Prostate gland (tissue), 2 donors: ENCODE results near the gene EXOC6. TPM values are rescaled to one million over a fixed set of nuclear protein-coding genes. Genes with fewer than 3 reads are reported as not detected.

Experiments used
- DNase-seq: peaks from one replicate; pipeline ENCODE4 v3.0.0-alpha.2; 2019; ENCODE audit warnings: low spot score
- H3K27ac ChIP-seq, 2 donors: fragments of 200-600 bp; sonication (generic); 2 replicates each; pipeline ENCODE4 v1.5.1; 2017 to 2019
- H3K27me3 ChIP-seq: fragments of 200-600 bp; sonication (generic); replicated peaks from 2 replicates; pipeline ENCODE4 v1.5.1; 2019; ENCODE audit not compliant: insufficient read depth
- H3K36me3 ChIP-seq, 2 donors: fragments of 200-600 bp; sonication (generic); 1 replicate in 1 of 2; 2 replicates in 1 of 2; pipeline versions ENCODE4 v1.5.1 to v1.8.1; 2017 to 2019
- H3K4me1 ChIP-seq: fragments of 200-600 bp; sonication (generic); replicated peaks from 2 replicates; pipeline ENCODE4 v1.5.1; 2019
- H3K4me3 ChIP-seq, 2 donors: fragments of 200-600 bp; sonication (generic); 2 replicates each; pipeline ENCODE4 v1.5.1; 2017 to 2019
- H3K9me3 ChIP-seq: fragments of 200-600 bp; sonication (generic); 2 replicates; pipeline ENCODE4 v1.5.1; 2017
- POLR2A ChIP-seq: fragments of 450-650 bp; IDR thresholded peaks from one replicate; pipeline ENCODE4 v1.6.1; 2016; ENCODE audit warnings: antibody characterized with exemption, mild to moderate bottlenecking
- POLR2AphosphoS5 ChIP-seq: sonication (generic); formaldehyde crosslinking; IDR thresholded peaks from one replicate; pipeline ENCODE4 v1.6.1; 2017; ENCODE audit warnings: antibody characterized with exemption
- WGBS: methylation state at CpG from one replicate; pipeline ENCODE4 v1.1.5; 2018; 5-methylcytosine and 5-hydroxymethylcytosine counted together
- intact Hi-C: fragments of 100-400 bp; cut with DNase I; formaldehyde crosslinking; loops from one replicate; pipeline ENCODE4 v1.14.2; 2022
- total RNA-seq, 2 donors: library from RNA; depleted of rRNA; stranded (reverse); fragments of >200 nt; gene quantifications; one replicate each; pipeline ENCODE4 v1.1.0, GENCODE V29; 2016
- TF ChIP-seq, protein P1 (sequence below), 4 experiments: fragments of 200-600 bp in 2 of 4; fragments of 450-650 bp in 2 of 4; sonication (generic) in 2 of 4; IDR thresholded peaks; 1 replicate in 3 of 4; 2 replicates in 1 of 4; pipeline ENCODE4 v1.5.1; 2016 to 2019; ENCODE audit warnings: antibody characterized with exemption in 4 of 4, mild to moderate bottlenecking in 2 of 4, moderate library complexity in 2 of 4

Gene EXOC6
- total RNA-seq, 2 donors from 2014 or later = 13.5 to 598 TPM

DNA sequence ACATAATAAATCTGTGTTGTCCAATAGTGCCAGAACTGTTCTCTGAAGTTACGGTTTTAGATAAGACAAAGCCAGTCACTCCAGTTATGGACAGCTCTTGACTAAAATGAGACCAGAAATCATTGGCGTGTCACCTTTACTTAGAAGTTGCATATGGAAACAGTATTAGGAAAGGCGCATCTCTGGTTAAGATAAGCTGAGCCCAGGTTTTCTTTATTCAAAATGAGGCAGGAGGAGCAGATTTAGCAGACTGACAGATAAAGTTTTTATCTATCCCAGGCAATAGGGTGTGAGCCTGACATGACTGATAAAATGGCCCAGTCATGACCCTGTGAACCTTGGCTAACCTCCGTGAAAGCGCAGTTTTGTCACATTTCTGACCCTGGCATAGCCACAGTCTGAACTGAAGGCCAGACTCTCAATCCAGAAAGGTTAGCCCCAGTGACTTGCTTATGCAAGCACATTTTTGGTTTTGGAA lies 229.6 kb downstream of the EXOC6 start:
- Histone ChIP-seq H3K27me3 (peaks cover 18% of the 10 kb centered on the region), H3K36me3 (no peaks in the 10 kb centered on the region), H3K4me1 (peaks cover 6% of the 10 kb centered on the region), H3K4me3 (no peak overlapping the region), H3K9me3 (no peaks in the 10 kb centered on the region), H3K27ac (no peak overlapping the region)
- intact Hi-C loops = no loop called here
- WGBS = 93% methylated on average over 5 of the region's 5 CpGs
- no peak for TF ChIP-seq POLR2A
- TF ChIP-seq POLR2AphosphoS5 = no peak
- TF ChIP-seq, protein P1, sequence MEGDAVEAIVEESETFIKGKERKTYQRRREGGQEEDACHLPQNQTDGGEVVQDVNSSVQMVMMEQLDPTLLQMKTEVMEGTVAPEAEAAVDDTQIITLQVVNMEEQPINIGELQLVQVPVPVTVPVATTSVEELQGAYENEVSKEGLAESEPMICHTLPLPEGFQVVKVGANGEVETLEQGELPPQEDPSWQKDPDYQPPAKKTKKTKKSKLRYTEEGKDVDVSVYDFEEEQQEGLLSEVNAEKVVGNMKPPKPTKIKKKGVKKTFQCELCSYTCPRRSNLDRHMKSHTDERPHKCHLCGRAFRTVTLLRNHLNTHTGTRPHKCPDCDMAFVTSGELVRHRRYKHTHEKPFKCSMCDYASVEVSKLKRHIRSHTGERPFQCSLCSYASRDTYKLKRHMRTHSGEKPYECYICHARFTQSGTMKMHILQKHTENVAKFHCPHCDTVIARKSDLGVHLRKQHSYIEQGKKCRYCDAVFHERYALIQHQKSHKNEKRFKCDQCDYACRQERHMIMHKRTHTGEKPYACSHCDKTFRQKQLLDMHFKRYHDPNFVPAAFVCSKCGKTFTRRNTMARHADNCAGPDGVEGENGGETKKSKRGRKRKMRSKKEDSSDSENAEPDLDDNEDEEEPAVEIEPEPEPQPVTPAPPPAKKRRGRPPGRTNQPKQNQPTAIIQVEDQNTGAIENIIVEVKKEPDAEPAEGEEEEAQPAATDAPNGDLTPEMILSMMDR (IDR thresholded peaks at IDR 0.05) = no peak
- no peak for DNase-seq

DNA sequence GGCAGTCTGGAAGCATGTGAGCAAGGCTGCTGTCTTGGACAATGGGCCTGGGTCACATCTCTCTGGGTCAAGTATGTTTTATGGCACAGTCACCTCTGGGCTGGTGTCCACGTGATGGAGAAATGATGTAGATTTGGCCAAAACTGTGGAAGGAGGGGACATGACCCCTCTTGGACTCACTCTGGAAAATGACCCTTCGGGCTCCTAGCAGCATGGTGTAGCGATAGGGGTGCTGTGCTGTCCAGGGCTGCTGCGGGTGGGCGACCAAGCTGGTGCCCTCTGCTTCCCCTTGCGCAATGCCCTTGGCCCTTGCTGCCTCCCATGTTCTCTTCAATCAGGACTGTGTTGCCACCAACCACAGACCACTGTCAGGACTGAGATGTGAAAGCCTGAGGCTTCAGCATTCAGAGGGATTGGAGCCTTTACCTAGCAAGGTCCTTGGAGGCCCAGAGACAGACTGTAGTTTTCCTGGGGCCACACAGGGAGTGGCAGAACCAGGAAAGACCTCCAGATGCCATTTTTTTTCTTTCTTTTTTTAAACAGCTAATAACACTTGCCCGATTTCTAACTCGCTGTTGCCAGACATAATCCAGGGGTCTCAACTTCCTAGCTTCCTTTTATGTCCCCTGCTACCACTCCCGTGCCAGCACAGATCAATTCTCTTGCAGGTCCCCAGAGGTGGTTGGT lies 231.5 kb downstream of the EXOC6 start:
- Histone ChIP-seq H3K9me3 (no peaks in the 10 kb centered on the region), H3K27ac (no peak overlapping the region), H3K27me3 (peaks cover 4% of the 10 kb centered on the region), H3K4me1 (no peaks in the 10 kb centered on the region), H3K36me3 (no peaks in the 10 kb centered on the region), H3K4me3 (no peak overlapping the region)
- intact Hi-C loops = loop anchor here (5.0 to 10.0 kb wide), 2 partner anchors 207 to 275 kb away; no protein-coding TSS in a partner anchor
- DNase-seq = no peak
- no peak for TF ChIP-seq POLR2A
- TF ChIP-seq POLR2AphosphoS5 = no peak
- WGBS = 58% methylated on average over 9 of the region's 9 CpGs

DNA sequence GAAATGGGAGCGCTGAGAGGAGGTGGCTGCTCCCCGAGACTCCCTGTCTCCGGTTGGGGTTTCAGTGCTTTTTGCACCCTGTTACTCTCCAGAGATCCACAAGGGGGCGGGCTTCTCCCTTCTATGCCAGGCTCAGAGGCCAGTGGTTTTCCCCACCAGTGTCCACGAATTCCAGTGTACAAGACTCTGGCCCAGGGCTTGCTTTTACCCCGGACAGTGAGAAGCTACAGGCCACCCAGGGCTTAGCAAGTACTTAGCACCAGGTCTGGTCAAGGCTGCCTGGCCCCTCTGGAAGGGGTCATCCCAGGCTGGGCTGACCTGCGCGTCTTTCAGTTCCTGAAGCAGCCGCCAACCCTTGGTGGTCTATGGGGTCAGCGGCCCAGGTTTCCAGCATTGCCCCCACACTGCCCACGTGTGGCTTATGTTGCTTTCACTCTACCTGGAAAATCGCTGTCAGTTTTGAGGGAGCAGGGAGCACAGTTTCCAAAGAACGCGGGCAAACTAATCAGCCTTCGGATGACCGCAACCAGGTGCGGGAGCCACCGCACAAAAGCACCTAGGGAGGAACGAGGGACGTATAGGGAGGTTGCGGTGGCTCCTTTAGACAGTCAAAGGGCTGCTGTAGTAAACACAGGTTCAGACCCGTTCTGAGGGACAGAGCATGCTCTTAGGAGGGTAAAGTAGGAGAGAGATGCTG lies 232.2 kb downstream of the EXOC6 start:
- intact Hi-C loops = loop anchor here (5.0 to 10.0 kb wide), 2 partner anchors 207 to 274 kb away; no protein-coding TSS in a partner anchor
- 50% methylated on average over 22 of the region's 22 CpGs for WGBS

DNA sequence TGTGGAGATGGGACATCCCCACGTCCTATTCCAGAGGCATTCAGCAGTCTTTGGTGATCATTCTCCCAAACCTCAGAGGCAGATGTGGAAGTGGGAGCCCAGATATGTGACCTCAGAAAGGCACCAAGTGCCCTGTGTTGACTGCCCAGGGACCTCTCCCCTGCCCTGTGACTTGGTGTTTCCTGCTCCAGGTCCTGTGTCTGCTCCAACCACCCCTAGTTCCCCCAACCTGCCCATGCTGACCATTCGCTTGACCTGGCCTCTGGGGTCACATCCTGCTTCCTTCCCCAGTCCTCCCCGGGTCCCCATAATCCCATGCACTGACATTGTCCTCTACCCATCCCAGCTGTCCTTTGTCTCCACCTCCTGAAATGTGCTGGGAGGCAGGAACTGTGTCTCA lies 233.0 kb downstream of the EXOC6 start:
- no peak for DNase-seq
- no peaks in the 10 kb centered on the region for H3K36me3 ChIP-seq
- H3K9me3 ChIP-seq = no peaks in the 10 kb centered on the region
- 62% methylated on average over 3 of the region's 3 CpGs for WGBS
- TF ChIP-seq POLR2AphosphoS5 (no peak), POLR2A (no peak)
- TF ChIP-seq, protein P1 (IDR thresholded peaks at IDR 0.05) = no peak
- H3K4me1 ChIP-seq = no peaks in the 10 kb centered on the region
- H3K27ac ChIP-seq = no peak overlapping the region
- H3K27me3 ChIP-seq = no peaks in the 10 kb centered on the region
- intact Hi-C loops = loop anchor here (5.0 to 10.0 kb wide), 2 partner anchors 206 to 273 kb away; no protein-coding TSS in a partner anchor
- H3K4me3 ChIP-seq = no peak overlapping the region

More for the DNA sequence above, 232.2 kb downstream of the EXOC6 start:
- no peak for TF ChIP-seq POLR2A
- TF ChIP-seq, protein P1 (IDR thresholded peaks at IDR 0.05) = peak; percentile 63 to 79 (median 72)
- Histone ChIP-seq H3K36me3 (no peaks in the 10 kb centered on the region), H3K4me3 (no peak overlapping the region), H3K27ac (no peak overlapping the region), H3K9me3 (no peaks in the 10 kb centered on the region), H3K4me1 (no peaks in the 10 kb centered on the region), H3K27me3 (no peaks in the 10 kb centered on the region)
- DNase-seq = no peak

DNA sequence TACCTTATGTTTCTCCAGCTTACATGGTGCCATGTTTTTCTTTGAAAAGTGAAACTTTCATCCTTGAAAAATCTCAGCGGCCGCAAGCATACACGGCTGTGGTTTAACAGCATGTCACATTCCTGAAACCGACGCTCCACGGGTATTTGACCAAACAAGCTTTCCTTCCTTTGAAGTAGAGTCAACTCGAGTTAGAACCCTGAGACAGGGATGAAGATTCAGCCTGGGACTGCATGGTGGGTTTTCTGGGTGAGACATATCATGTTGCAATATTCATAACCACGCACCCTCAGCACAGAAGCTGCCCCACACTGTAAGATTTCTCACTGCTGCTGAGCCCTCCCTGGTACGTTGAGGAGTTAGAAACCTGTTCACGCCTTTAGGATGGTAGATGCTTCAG lies 233.5 kb downstream of the EXOC6 start:
- TF ChIP-seq, protein P1 (IDR thresholded peaks at IDR 0.05) = no peak
- TF ChIP-seq POLR2A = no peak
- TF ChIP-seq POLR2AphosphoS5 = no peak
- intact Hi-C loops = loop anchor here (5.0 to 10.0 kb wide), 2 partner anchors 205 to 273 kb away; no protein-coding TSS in a partner anchor
- H3K4me3 ChIP-seq = no peak overlapping the region
- DNase-seq = no peak
- H3K27ac ChIP-seq = no peak overlapping the region
- H3K4me1 ChIP-seq = no peaks in the 10 kb centered on the region
- H3K9me3 ChIP-seq = no peaks in the 10 kb centered on the region
- H3K27me3 ChIP-seq = no peaks in the 10 kb centered on the region
- 49% methylated on average over 10 of the region's 10 CpGs for WGBS
- H3K36me3 ChIP-seq = no peaks in the 10 kb centered on the region
